ENCODE results near the gene FAM47B.

Gene FAM47B

GRCh38 chrX:34972206-34972605 is 29.6 kb downstream of the FAM47B start:
- TF ChIP-seq, protein P1, sequence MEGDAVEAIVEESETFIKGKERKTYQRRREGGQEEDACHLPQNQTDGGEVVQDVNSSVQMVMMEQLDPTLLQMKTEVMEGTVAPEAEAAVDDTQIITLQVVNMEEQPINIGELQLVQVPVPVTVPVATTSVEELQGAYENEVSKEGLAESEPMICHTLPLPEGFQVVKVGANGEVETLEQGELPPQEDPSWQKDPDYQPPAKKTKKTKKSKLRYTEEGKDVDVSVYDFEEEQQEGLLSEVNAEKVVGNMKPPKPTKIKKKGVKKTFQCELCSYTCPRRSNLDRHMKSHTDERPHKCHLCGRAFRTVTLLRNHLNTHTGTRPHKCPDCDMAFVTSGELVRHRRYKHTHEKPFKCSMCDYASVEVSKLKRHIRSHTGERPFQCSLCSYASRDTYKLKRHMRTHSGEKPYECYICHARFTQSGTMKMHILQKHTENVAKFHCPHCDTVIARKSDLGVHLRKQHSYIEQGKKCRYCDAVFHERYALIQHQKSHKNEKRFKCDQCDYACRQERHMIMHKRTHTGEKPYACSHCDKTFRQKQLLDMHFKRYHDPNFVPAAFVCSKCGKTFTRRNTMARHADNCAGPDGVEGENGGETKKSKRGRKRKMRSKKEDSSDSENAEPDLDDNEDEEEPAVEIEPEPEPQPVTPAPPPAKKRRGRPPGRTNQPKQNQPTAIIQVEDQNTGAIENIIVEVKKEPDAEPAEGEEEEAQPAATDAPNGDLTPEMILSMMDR (conservative IDR thresholded peaks at IDR 0.05; ENCODE audit: low read length), result no peak
- DNase-seq (ENCODE audit: low read depth), result no peak
- no peak overlapping the region for H3K4me3 ChIP-seq (ENCODE audit: low read length)

DNA sequence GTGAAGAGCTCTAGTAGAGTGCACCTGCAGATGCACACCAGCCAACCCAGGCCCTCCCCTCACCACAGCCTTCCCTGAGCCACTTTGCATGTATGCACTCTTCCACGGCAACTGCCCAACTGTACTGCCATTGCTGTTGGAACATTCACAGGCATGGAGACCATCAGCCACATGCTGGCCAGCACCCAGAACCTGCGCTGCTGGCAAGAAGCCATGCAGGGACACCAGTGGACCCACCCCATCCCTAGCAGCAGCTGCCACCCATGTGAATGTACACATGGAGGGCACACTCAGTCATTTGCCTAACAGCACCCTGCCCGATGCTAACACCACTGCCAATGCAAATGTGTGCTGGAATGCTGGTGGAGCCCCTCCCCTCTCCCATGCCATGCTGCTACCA is 35.6 kb downstream of the FAM47B start:
- no peak overlapping the region for H3K4me3 ChIP-seq (ENCODE audit: low read length)
- no peak for DNase-seq (ENCODE audit: low read depth)
- TF ChIP-seq, protein P1 (conservative IDR thresholded peaks at IDR 0.05; ENCODE audit: low read length), result no peak

DNA sequence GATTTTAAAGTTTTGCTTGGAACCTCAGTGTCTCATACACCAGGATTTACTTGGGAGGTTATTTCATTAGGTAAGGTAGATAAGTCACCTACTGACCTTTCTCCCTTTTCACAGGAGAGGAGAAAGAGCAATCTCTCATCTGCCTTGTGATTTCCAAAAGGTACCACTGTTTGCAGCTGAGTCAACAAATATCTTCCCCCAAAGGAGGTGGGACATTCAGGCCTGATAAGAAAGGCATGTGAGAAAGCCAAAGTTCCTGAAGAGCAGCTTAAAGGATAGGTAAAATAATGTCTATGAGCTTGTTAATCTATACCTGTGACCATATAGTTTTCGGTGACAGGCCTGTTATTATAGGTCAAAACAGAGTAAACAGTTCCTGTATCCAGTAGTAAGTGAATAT is 45.0 kb downstream of the FAM47B start:
- no peak overlapping the region for H3K4me3 ChIP-seq (ENCODE audit: low read length)
- no peak for DNase-seq (ENCODE audit: low read depth)
- TF ChIP-seq, protein P1 (conservative IDR thresholded peaks at IDR 0.05; ENCODE audit: low read length), result no peak

Measured in AG10803 (cell line).